OCI-LY1 (cell line): ENCODE results near the gene ICA1.

Experiments
- H2AFZ ChIP-seq: fragments of 200-600 bp; sonication (generic), shearing (Covaris generic); 2 replicates; pipeline ENCODE4 v1.6.0; 2014; ENCODE audit warnings: antibody characterized with exemption, mild to moderate bottlenecking, low read length
- H3F3A ChIP-seq: fragments of 200-600 bp; sonication (generic), shearing (Covaris generic); 2 replicates; pipeline ENCODE4 v1.6.0; 2014; ENCODE audit warnings: mild to moderate bottlenecking, antibody characterized with exemption, low read length, moderate library complexity; ENCODE audit not compliant: insufficient read depth
- H3K27ac ChIP-seq: fragments of 200-600 bp; sonication (generic); 2 replicates; pipeline ENCODE4 v1.5.1; 2014; ENCODE audit warnings: low read length, mixed run types, mild to moderate bottlenecking, low read depth; ENCODE audit not compliant: poor library complexity, severe bottlenecking
- H3K27me3 ChIP-seq: fragments of 200-600 bp; sonication (generic); 2 replicates; pipeline ENCODE4 v1.6.0; 2014; ENCODE audit warnings: antibody characterized with exemption, mild to moderate bottlenecking, low read length, moderate library complexity; ENCODE audit not compliant: insufficient read depth
- H3K36me3 ChIP-seq: fragments of 200-600 bp; sonication (generic); 2 replicates; pipeline ENCODE4 v1.6.1; 2014; ENCODE audit warnings: mild to moderate bottlenecking, antibody characterized with exemption, low read length, moderate library complexity, mixed read lengths; ENCODE audit not compliant: insufficient read depth
- H3K4me1 ChIP-seq: fragments of 200-600 bp; sonication (generic); 2 replicates; pipeline ENCODE4 v1.5.1; 2014; ENCODE audit warnings: mild to moderate bottlenecking, low read length, moderate library complexity; ENCODE audit not compliant: insufficient read depth, severe bottlenecking
- H3K4me2 ChIP-seq: fragments of 200-600 bp; sonication (generic), shearing (Covaris generic); 2 replicates; pipeline ENCODE4 v1.6.1; 2014; ENCODE audit warnings: low read length
- H3K4me3 ChIP-seq: fragments of 200-600 bp; sonication (generic); 2 replicates; pipeline ENCODE4 v1.5.1; 2014; ENCODE audit warnings: low read length, low read depth, mild to moderate bottlenecking, mixed read lengths; ENCODE audit not compliant: poor library complexity, severe bottlenecking
- H3K79me2 ChIP-seq: fragments of 200-600 bp; shearing (Covaris generic); 2 replicates; pipeline ENCODE4 v1.6.1; 2016; ENCODE audit warnings: mixed run types, low read length, mixed read lengths; ENCODE audit not compliant: insufficient read depth
- H3K9ac ChIP-seq: fragments of 200-600 bp; sonication (generic), shearing (Covaris generic); 2 replicates; pipeline ENCODE4 v1.6.1; 2014; ENCODE audit warnings: mild to moderate bottlenecking, low read length, mixed read lengths
- H3K9me2 ChIP-seq: fragments of 200-600 bp; sonication (generic), shearing (Covaris generic); 2 replicates; pipeline ENCODE4 v1.6.1; 2014; ENCODE audit warnings: low read depth, mild to moderate bottlenecking, low read length, mixed read lengths
- H3K9me3 ChIP-seq: fragments of 200-600 bp; shearing (Covaris generic); 2 replicates; pipeline ENCODE4 v1.6.1; 2014; ENCODE audit warnings: low read length, mixed read lengths
- H4K20me1 ChIP-seq: fragments of 200-600 bp; sonication (generic), shearing (Covaris generic); 2 replicates; pipeline ENCODE4 v1.6.0; 2016; ENCODE audit warnings: mild to moderate bottlenecking, low read length; ENCODE audit not compliant: insufficient read depth
- EZH2 ChIP-seq: fragments of 200-600 bp; sonication (generic), shearing (Covaris generic); IDR thresholded peaks from 2 replicates; pipeline ENCODE4 v1.8.0; 2017; ENCODE audit warnings: borderline replicate concordance, mixed run types, mild to moderate bottlenecking, antibody characterized with exemption, low read length, moderate library complexity, mixed read lengths
- TF ChIP-seq, protein P1 (sequence below): fragments of 200-600 bp; sonication (generic), shearing (Covaris generic); IDR thresholded peaks from 2 replicates; pipeline ENCODE4 v1.5.1; 2017; ENCODE audit warnings: mild to moderate bottlenecking, antibody characterized with exemption, low read length, moderate library complexity, mixed read lengths

The ICA1 gene

DNA sequence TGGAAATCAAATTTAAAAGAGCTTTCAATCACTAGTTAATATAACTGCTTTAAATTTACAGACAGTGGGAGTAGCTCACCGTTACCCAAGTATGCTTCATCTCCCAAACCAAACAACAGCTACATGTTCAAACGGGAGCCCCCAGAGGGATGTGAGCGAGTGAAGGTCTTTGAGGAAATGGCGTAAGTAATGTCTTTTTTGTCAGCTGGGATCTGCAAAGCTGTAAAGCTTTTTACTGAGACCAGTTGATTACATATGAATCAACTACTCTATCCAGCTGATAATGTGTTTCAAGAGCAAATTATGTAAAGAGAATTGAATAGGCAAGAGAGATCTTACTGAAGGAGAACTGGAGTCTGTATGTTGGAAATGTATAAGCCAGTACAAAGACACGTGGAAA, 177.1 kb downstream of the ICA1 start:
- H3F3A ChIP-seq: no peaks in the 10 kb centered on the region
- H4K20me1 ChIP-seq: no peaks in the 10 kb centered on the region
- H3K27me3 ChIP-seq: no peaks in the 10 kb centered on the region
- TF ChIP-seq, protein P1, sequence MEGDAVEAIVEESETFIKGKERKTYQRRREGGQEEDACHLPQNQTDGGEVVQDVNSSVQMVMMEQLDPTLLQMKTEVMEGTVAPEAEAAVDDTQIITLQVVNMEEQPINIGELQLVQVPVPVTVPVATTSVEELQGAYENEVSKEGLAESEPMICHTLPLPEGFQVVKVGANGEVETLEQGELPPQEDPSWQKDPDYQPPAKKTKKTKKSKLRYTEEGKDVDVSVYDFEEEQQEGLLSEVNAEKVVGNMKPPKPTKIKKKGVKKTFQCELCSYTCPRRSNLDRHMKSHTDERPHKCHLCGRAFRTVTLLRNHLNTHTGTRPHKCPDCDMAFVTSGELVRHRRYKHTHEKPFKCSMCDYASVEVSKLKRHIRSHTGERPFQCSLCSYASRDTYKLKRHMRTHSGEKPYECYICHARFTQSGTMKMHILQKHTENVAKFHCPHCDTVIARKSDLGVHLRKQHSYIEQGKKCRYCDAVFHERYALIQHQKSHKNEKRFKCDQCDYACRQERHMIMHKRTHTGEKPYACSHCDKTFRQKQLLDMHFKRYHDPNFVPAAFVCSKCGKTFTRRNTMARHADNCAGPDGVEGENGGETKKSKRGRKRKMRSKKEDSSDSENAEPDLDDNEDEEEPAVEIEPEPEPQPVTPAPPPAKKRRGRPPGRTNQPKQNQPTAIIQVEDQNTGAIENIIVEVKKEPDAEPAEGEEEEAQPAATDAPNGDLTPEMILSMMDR: no peak
- no peak for TF ChIP-seq EZH2
- H3K79me2 ChIP-seq: no peaks in the 10 kb centered on the region
- H3K9me2 ChIP-seq: no peaks in the 10 kb centered on the region
- H3K27ac ChIP-seq: no peak overlapping the region
- no peak overlapping the region for H2AFZ ChIP-seq
- no peak overlapping the region for H3K9ac ChIP-seq
- H3K36me3 ChIP-seq: peaks cover 54% of the 10 kb centered on the region
- H3K9me3 ChIP-seq: no peaks in the 10 kb centered on the region
- no peak overlapping the region for H3K4me2 ChIP-seq
- no peak overlapping the region for H3K4me3 ChIP-seq
- H3K4me1 ChIP-seq: no peaks in the 10 kb centered on the region

DNA sequence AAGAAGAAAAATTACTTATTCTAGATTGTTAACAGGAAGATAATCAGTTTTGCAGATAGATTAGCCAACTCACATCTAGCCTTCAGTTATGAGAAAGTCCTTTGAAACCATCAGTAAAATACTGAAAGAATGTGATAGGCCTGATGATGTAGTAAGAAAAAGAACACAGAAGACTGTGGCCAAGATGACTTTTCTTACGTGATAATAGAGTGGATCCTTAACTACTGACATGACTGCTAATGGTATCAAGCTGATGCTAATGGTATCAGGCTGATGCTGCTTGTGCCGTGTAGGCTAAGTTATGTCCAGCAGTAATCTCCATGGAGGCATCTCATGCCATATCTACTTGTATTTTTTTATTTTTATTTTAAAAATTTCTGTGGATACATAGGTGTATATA, 179.2 kb downstream of the ICA1 start:
- Histone ChIP-seq H3F3A (no peaks in the 10 kb centered on the region), H2AFZ (no peak overlapping the region), H3K4me2 (no peak overlapping the region), H3K9ac (no peak overlapping the region), H3K27me3 (no peaks in the 10 kb centered on the region), H3K9me2 (no peaks in the 10 kb centered on the region), H3K4me3 (no peak overlapping the region), H3K27ac (no peak overlapping the region), H3K79me2 (no peaks in the 10 kb centered on the region), H3K36me3 (peaks cover 58% of the 10 kb centered on the region), H4K20me1 (no peaks in the 10 kb centered on the region), H3K4me1 (no peaks in the 10 kb centered on the region), H3K9me3 (no peaks in the 10 kb centered on the region)
- TF ChIP-seq EZH2: no peak
- TF ChIP-seq, protein P1: no peak

- H3K4me2 ChIP-seq: no peak overlapping the region
Measured at GRCh38 chr7:8078418-8078817, 183.5 kb downstream of the ICA1 start.

More at GRCh38 chr7:8078418-8078817, 183.5 kb downstream of the ICA1 start:
- Histone ChIP-seq H4K20me1 (no peaks in the 10 kb centered on the region), H3K27ac (no peak overlapping the region), H3K4me1 (no peaks in the 10 kb centered on the region), H3K79me2 (peaks cover 3% of the 10 kb centered on the region; the same call in 1 of the 2 replicates), H3K9me3 (no peaks in the 10 kb centered on the region), H3K36me3 (peaks cover 62% of the 10 kb centered on the region), H2AFZ (no peak overlapping the region), H3K9me2 (no peaks in the 10 kb centered on the region), H3K4me3 (no peak overlapping the region), H3F3A (no peaks in the 10 kb centered on the region), H3K27me3 (no peaks in the 10 kb centered on the region), H3K9ac (no peak overlapping the region)
- TF ChIP-seq, protein P1: no peak
- TF ChIP-seq EZH2: no peak
